Activated naive CD8-positive, alpha-beta T cell treated with anti-CD3 and anti-CD28 coated beads, Interleukin-2, amount 50 U/mL, for 16 hours (primary cell): ENCODE data around the gene GALNTL6.

Experiments
- DNase-seq: peaks from one replicate; pipeline ENCODE4 v3.0.0-alpha.2; 2020; ENCODE audit warnings: low read depth, low spot score

Gene GALNTL6

DNA sequence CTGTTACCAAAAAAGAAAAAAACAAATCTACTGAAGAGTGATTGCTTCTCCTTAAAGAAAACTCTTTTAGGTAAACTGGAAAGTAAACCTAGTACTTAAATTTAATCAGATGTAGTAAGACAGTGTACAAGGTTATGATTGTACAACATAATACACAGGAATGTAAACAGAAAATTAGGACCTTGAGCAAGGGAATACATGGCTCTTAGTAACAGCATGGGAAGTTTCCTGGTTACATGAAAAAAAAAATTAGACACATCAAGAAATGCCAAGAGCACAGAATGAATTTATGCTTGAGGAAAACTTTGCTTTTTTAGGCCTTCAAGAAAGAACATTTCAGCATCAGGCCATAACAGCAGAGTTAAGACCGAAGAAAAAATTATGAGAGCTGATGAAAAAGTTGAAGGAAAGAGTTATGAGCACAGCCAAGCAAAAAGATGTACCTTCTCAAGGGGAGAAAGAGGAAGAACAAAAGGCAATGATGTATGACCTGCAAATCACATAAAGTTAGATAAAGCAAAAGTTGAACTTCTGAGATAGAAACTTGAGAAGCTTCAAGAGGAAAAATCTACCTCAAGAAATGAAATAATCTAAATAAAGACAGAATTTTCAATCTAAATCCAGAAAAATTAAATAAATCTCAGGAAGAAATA is 311.6 kb downstream of the GALNTL6 start:
- no peak for DNase-seq

DNA sequence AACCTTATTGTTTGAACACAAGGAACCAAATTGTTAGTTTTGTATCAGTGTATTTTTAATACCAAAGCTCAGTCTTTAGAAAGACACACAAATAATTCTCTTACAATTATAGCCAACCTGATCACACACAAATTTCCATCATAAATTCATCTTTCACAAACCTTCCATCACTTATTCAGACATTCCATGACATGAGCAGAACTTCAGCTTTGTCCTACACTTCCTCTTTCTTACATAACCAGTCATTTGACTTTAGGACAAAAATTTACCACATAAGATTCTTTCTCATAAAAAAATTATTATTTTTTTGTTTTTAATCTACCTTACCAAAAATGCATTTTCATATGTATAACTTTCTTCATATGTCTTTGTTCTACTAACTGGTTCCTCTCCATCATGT is 312.2 kb downstream of the GALNTL6 start:
- DNase-seq, result no peak

DNA sequence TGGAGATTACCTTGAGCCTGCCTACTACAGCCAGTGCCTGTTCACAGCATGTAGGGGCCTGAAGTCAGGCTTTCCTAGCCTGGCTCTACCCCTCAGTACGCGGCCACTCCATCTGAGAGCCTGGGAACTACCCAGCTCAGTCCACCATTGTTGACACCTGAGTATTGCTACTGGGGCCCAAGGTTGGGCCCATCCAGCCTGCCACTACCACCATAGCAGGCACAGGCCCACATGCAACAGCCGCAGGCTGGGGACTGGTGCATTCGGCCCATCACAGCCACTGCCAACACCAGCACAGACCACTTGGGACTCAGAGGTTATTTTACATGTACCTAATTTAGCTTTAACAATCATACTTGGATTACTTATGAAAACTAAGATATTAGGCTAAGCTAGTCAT is 314.0 kb downstream of the GALNTL6 start:
- no peak for DNase-seq

DNA sequence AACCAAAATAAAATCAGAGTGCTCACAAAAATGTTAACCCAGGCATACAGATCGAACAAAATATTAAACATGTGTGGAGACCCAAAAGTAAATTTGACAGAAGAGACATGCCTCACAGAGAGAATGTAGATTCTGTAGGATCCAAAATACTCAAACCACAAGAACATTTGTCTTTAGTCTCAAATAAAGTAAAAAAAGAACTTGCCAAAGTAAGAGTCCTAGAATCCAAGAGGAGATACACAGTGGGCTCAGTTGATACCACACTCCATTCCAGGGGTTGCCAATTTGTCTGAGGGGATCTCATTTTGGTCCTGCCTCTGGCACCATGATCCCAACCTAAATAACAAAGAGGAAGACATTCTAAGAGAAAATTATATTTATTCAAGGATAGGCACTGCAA is 316.4 kb downstream of the GALNTL6 start:
- no peak for DNase-seq

DNA sequence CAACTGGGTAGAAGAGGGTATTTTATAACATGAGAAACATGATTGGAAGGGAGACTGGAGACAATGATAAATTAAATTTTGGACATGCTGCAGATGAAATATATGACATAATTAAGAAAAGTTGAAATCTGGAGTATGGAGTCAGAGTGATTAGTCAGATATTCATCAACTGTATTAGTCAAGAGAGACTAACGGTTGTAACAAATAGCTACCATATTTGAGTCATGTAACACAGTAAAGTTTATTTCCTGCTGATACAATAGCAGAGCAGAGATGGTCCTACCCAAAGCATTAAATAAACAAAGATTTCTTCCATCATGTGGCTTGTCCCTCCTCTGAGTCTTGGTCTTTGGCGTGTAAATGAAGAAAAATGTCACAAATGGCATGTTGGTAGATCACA is 321.3 kb downstream of the GALNTL6 start:
- DNase-seq, result no peak

DNA sequence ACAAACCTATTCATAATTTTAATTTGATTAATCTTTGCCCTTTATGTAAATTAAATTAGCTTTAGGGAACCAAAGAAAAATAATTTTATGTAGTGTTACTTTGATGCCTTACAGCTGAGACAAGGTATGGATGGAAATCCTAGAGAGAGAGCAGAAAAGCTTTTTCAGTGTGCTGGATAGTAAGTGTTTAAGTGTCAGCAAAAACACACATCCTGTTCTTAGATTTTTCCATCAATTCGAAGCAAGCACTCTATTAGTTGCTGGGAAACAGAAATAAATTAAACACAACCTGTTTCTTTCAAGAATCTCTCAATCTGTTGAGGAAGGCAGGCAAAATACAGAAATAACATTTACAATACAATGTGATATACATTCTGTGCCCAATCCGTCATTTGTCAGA is 327.8 kb downstream of the GALNTL6 start:
- DNase-seq, result no peak

DNA sequence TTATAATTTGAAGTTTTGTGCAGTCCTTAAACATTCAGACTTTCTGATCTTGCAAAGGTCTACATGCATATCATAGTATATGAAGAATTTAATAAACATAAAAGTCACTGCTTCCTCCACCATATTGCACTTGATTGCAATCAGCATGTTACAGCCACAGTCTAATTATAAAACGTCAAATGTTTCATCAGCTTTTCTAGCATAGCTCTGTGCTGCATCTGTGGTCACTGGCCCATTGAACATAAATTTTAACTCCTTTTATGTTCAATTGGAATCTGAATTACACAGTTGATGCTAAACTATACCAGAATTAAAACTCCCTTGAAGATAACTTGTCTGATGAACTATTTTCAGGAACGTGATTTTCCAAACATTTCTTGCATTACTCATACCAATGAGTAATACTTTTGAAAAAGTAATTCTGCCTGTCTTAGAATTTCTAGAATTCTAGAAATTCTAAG is 329.1 kb downstream of the GALNTL6 start:
- no peak for DNase-seq

DNA sequence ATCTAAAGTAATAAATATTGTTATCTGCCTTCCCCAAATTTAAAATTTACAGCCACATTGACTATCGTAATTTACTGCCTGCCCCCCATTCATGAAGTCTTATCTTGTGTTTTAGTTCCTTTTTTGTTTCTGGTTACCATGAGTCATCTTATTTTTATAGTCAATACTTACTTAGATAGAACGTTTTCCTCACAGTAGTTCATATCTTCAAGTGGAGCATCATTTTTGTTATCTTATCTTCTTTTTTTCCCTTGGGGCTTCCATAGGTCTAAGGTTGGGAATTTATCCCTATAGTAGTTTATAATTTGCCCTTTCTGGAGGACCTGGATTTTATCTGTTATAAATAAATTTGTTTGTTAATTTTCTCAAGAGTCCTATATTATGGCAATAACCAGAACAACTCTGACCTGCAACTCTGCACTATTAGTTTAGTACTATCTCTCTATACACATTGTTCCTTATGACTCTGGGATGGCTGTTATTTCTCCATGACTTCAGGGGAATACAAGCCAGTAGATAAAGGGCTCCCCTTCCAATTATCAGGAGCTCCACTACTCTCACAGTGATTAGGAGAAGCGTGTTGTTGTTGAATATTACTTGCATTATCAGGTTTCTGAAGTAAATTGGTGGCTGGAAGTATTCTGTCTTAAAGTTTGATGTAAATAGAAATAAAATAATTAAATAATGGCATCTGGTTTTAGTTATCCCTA is 330.6 kb downstream of the GALNTL6 start:
- no peak for DNase-seq

DNA sequence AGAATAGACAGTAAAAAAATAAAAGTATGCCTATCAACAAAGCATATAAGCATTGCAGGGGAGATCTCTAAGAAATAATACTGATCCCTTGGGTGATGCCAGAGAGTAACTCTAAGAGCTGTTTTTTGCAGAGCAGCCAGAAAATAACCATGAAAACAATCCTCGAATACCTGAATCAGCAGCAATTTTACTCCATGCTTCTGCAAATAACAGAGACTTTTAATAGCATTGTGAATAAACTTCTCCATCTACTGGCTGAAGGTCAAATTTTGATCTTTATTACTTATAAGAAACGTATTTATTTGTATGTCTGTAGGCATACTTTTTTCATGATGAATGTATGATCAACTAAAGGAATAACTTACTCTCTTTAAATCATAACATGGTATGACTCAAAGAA is 334.5 kb downstream of the GALNTL6 start:
- no peak for DNase-seq

DNA sequence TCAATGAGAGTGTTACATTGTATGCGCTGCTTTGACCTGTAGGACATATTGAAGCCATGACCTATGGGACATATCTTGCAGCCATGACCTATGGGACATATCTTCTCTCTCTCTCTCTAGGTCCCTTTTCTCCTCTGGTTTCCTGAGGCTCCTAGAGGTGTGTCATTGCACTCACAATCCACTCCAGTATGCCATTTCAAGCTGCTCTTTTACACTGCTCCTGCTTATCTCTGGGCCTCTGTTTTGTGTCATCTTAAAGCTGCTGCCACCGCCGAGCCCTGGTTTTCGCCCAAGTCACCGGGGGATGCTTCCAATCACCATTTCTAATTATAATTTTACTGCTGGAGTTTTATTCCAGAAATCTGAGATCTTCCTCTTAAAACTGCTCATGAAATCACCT is 336.1 kb downstream of the GALNTL6 start:
- no peak for DNase-seq

DNA sequence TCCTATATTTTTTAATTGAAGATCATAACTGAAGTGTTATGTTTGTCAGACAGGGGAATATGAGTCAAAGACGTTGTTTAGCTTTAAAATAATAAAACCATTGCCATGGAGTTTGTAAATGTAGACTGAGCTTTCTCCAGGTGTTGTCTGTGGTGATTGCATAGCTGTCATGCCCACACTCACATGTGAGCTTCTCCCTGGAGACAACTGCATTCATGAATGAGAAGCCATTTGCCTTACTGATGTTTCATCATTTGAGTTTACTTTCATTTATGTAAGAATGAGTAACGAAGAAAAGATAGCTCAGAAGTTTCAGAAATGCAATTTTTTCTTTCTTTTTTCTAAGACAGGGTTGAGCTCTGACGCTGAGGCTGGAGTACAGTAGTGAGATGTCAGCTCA is 339.1 kb downstream of the GALNTL6 start:
- DNase-seq, result no peak

DNA sequence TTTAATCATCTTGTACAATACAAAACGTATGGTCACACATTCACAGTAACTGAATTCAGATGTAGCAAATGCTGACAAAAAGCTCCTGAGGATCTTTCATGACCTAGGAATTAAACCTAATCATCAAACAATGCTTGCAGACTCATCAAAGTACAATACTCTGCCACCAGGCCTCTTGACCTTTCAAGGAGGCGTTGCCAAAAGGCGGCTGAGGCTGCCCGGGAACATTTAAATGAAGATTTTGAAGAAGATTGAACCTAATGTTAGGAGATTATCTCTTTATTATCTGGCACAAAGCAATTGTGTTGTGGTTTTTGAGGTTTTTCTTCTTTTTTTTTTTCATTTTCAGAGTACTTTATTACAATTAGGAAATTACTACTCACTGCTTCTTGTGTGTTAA is 340.5 kb downstream of the GALNTL6 start:
- no peak for DNase-seq

DNA sequence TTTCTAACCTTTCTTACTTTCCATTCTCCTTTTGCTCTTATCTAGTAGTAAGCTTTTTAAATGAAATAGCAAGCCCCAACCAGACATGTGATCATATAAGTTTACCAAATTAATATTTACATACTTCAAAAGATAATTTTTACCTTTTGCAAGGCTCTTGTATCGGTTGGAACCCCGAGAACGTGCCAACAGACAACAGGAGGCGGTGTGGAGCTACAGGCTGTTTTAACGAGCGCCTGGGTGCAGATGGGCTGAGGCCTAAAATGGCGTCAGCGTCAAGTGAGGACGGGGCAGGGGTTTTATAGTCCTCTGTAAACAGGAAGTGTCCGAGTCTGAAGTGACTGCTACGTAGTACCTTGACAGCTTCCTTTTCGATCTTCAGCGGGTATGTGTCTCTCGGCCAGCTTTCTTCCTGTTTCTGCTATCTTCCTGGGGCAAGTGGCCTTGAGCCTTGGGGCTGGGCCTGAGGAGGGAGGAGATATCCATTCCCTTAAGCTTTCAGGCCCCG is 342.7 kb downstream of the GALNTL6 start:
- DNase-seq, result no peak

DNA sequence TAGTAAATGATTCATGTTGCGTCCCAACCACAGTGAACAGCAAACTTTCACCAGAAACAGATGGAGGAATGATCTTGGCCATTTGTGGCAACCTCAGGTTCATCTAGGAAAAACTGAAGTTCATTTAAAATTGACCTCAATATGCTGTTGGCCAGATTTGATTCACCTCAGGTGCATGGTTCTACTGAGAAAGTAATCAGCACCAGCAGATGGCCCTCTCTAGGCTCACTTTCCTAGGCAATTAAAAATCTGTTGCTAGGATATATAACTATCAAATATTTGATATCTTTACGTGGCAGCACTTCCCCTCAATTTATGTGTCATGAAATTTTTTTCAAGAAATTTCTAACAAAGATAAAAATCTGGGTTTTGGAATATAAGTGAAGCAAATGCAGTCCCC is 344.7 kb downstream of the GALNTL6 start:
- no peak for DNase-seq

DNA sequence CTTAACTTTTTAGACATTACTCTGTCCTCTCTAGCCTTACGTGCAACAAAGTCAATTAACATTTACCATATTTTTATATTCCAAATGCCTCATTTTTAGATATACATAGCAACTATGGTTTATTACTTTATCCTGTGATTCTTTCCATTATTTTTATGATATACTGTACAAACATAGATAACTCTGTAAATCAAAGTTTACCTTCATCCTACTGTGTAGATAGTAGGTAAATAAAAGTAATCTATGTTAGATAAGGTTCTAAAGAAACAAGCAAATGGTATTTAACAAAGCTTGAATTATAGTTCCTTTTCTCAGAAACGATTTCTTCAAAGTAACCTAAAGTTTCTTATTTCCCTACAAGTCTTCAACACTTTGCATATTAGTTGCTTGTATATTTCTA is 350.0 kb downstream of the GALNTL6 start:
- DNase-seq, result no peak

DNA sequence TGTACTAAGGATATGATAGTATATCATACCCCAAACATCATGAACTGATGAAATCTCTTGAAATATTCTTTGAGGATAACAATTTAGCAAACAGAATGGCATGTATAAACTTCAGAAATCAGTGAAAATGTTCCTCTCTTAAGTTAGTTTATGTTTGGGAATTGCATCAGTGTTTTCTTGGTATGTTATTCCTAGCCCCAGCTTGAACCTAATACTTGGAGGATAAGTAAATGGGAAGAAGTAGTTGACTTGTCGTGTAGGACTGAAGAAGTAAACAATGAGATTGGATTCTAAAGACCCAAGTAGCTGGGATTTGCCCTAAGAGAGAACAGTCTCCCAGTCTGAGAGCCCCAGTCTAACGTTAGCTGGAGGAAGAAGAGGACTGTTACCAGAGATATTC is 355.7 kb downstream of the GALNTL6 start:
- no peak for DNase-seq

DNA sequence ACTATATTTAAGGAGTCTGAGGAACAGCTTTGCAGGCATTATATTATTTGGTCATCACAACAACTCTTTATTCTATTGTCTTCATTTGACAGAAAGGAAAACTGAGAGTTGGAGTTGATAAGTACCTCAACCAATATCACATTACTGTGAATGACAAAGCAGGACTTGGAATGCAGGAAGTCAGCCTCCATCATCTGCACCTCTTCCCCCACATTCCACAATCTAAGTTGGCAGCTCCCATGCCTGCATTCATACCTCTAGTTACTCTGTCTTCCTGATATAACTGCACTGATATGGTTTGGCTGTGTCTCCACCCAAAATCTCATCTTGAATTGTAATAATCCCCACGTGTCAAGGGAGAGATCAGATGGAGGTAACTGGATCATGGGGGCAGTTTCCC is 356.7 kb downstream of the GALNTL6 start:
- no peak for DNase-seq

DNA sequence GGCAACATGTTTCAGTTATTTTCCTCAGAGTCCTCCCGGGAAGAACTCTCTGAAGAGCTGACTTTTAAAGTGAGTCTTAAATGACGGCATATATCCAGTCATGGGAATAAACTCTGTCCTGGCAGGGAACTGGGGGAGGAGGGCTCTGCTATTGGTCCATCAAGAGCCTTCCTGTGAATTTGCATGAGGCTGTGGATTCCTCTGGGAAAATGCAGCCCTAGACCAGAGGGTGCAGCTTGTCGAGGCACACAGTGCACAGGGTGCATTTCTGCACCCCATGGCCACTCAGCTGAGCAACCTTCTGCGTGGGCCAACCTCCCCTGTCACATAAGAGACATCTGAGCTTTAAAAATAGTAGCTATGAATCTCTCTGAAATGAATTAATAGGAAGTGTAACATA is 360.0 kb downstream of the GALNTL6 start:
- DNase-seq, result no peak

DNA sequence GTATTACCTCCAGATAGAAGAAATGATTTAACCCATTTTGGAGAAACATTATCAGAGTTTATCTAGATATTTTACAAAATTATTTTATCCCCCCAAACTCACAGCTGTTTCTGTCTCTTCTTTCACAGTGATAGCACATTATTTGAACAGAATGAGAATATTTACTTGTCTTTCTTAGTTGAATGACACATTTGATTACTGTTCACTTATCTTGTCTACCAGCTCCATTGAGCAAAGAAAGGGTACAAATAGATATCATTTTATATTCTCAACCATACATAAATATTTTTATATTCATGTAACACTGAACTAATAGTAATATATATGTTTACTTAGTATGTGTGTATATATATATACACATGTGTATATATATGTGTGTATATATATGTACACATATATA is 364.2 kb downstream of the GALNTL6 start:
- no peak for DNase-seq

DNA sequence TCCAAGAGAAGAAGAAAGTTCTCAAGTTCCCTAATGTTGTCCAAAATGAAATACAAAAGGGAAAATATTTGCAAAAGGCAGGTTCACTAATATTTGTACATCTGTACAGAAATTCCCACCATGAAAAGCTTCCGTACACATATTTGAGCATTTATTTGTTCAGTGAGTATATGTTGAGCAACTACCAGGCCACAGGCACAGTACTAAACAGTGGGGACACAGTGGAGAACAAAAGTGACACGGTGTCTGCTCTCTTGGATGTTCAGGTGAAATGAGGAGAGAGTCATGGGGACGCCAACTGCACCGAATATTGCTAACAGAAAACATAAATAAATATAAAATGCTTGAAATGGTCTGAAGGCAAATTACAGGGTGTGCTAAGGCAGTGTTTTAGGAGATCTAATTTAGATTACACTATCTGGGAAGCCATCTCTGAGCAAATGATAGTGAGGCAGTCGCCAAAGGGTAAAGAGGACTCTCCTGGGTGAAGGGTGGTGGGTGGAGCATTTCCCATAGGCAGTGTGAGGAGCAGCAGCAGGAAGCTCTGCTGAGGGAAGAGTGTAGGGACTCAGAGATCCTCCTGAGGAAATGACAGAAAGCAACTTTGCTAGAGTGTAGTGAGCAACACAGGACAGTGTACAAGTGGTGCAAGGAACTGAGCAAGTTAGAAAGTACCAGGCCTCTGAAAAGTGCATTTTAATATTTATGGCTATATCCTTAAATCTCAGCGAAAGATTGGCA is 375.2 kb downstream of the GALNTL6 start:
- no peak for DNase-seq

DNA sequence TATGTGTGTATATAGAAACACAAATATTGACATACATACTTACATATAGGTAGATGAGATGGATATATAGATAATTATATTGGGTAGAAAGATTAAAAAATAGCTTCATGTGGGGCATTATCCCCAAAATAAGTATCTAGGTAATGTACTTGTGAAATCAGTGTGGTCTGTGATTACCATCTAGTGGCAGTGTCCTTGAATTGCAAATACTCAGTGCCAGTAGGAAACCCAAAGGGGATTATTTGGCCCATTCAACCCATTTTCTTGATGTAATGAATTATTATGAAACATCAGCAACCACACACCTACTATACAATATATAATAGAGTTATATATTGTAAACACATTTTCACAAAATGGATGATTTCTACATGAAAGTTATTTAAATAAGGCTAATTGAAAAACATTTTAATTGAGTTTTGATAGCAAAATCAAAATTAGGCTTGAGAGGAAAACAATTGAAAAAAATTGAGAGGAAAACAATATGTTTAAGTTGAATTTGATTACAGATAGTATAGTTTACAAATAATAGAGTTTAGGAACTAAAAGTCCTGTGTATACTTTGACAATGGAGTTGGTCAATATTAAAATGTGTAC is 389.4 kb downstream of the GALNTL6 start:
- no peak for DNase-seq

DNA sequence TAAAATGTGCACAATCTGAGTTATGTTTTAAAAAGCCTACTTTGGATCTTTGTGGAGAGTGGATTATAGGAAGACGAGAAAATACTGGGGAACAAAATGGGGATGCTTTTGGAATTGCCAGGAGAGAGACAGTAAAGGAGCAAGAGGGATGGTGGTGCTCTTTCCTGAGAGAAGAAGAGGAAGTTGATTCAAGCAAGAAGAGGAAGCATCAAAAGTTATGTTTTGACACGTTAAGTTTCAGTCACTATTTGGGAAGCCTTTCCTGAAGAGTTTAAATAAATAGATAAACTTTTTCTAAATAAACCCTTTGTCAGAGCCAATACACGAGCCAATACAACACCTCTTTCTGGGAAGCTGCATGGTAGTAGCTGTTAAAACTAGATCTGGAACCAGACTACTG is 394.1 kb downstream of the GALNTL6 start:
- no peak for DNase-seq
